Measurements from ENCODE around the gene TTC33.

The TTC33 gene

DNA sequence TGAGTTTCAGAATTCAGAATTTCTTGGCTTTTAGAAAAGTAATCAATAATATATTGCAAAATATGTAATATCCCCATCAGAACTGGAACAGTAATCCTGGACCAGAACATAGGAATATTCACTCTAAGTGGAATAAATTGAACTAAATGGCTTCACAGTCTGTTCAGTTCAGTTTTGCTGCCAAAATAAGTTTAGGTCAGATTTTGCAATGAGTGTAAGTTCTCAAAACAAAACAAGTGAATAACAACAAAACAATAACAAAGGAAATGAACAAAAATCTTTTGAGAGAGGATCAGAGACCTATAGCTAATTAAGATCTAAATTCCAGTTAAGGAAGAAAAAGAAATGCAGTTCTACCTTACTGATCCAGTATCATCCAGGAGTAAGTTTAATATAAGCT, 66.8 kb downstream of the TTC33 start:
- Histone ChIP-seq H3K9ac (ENCODE audit: low read length) (no peak overlapping the region), H3K4me1 (ENCODE audit: control insufficient read depth, insufficient read depth, low read length) (no peaks in the 10 kb centered on the region), H3K36me3 (ENCODE audit: control insufficient read depth, insufficient read depth, low read length) (no peaks in the 10 kb centered on the region), H3K27me3 (ENCODE audit: control insufficient read depth, insufficient read depth, low read length) (no peaks in the 10 kb centered on the region), H3K27ac (ENCODE audit: low read depth, low read length) (0 out of 2 replicates have a peak overlapping the region, but pooled peaks have one; percentile 31), H3K4me3 (ENCODE audit: low read depth, low read length) (no peak overlapping the region), H3K9me3 (ENCODE audit: control insufficient read depth, insufficient read depth, low read depth, low read length) (no peaks in the 10 kb centered on the region)

DNA sequence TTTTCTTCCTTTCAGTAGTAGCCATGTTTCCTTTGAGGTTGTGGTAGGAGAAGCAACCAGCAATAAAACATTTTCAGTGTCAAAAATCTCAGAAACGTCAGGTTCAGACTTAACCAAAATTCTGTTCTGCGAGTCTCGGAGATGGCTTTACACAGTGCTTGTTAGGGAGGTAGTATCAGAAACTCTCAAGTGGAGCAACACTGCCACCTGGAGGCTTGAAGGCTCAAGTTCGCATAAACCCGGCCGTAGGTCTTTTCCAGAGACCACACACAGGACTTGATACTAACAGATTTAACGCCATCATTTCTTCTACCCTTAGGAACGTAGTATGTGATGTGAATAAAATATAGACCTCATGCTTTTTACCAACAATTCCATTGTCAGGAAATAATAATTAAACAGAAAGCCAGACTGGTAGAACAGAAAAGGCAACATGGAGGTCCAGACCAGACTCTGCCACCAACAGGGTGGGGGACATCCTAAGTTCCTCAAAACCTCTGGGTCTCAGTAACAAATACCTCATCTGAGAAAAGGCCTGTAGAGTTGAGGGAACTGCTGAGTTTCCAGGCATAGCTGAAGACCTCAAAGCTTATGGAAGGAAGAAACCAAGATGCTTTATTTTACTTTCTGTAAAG, 67.5 kb downstream of the TTC33 start:
- no peaks in the 10 kb centered on the region for H3K4me1 ChIP-seq (ENCODE audit: control insufficient read depth, insufficient read depth, low read length)
- no peak overlapping the region for H3K27ac ChIP-seq (ENCODE audit: low read depth, low read length)
- no peak overlapping the region for H3K9ac ChIP-seq (ENCODE audit: low read length)

DNA sequence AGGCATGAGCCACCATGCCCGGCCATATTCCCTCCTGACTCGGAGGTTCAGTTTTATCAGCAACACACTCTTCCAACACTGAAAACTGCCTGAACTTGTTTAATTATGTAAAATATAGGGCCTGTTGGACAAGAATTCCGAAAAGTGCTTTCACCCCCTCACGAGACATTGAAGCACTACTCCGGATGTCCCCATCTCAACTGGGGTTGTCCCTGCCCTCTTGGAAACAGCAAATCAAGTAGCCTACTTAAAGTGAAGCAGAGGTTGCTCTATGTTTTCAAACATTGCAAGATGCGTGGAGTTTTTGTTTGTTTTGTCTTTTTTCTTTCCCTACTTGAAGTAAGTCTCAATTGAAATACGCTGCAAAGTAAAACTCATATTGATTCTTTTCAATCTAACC, 68.4 kb downstream of the TTC33 start:
- Histone ChIP-seq H3K27ac (ENCODE audit: low read depth, low read length) (no peak overlapping the region), H3K36me3 (ENCODE audit: control insufficient read depth, insufficient read depth, low read length) (no peaks in the 10 kb centered on the region), H3K27me3 (ENCODE audit: control insufficient read depth, insufficient read depth, low read length) (peaks cover 15% of the 10 kb centered on the region), H3K4me1 (ENCODE audit: control insufficient read depth, insufficient read depth, low read length) (no peaks in the 10 kb centered on the region), H3K9ac (ENCODE audit: low read length) (no peak overlapping the region), H3K9me3 (ENCODE audit: control insufficient read depth, insufficient read depth, low read depth, low read length) (no peaks in the 10 kb centered on the region), H3K4me3 (ENCODE audit: low read depth, low read length) (no peak overlapping the region)

More for the DNA sequence above, 67.5 kb downstream of the TTC33 start:
- Histone ChIP-seq H3K27me3 (ENCODE audit: control insufficient read depth, insufficient read depth, low read length) (peaks cover 6% of the 10 kb centered on the region), H3K36me3 (ENCODE audit: control insufficient read depth, insufficient read depth, low read length) (no peaks in the 10 kb centered on the region), H3K4me3 (ENCODE audit: low read depth, low read length) (no peak overlapping the region), H3K9me3 (ENCODE audit: control insufficient read depth, insufficient read depth, low read depth, low read length) (no peaks in the 10 kb centered on the region)

DNA sequence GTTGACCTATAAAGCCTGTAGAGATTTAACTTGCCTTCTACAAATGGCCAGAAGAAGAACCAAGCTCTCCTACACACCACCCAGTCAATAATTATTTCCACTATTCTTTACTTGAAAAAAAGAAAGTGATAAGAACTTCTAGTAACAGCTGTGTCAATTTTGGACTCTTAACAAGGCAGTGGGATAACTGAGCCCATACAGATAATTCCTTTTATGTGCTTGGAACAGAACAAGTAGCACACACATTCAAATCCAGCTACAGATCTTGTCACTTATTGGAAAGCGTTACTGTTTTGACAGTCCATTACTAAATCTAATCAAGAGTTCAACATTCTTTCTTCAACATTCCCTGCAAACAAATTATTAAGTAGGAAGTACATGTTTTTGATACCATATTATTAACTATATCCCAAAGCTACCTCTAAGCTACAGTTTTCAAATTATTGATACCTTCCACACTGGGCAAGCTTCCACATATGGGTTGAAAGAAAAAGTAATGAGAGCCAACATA, 69.7 kb downstream of the TTC33 start:
- Histone ChIP-seq H3K36me3 (ENCODE audit: control insufficient read depth, insufficient read depth, low read length) (no peaks in the 10 kb centered on the region), H3K4me3 (ENCODE audit: low read depth, low read length) (no peak overlapping the region), H3K27ac (ENCODE audit: low read depth, low read length) (no peak overlapping the region), H3K4me1 (ENCODE audit: control insufficient read depth, insufficient read depth, low read length) (peaks cover 4% of the 10 kb centered on the region), H3K27me3 (ENCODE audit: control insufficient read depth, insufficient read depth, low read length) (peaks cover 28% of the 10 kb centered on the region), H3K9ac (ENCODE audit: low read length) (no peak overlapping the region), H3K9me3 (ENCODE audit: control insufficient read depth, insufficient read depth, low read depth, low read length) (no peaks in the 10 kb centered on the region)

DNA sequence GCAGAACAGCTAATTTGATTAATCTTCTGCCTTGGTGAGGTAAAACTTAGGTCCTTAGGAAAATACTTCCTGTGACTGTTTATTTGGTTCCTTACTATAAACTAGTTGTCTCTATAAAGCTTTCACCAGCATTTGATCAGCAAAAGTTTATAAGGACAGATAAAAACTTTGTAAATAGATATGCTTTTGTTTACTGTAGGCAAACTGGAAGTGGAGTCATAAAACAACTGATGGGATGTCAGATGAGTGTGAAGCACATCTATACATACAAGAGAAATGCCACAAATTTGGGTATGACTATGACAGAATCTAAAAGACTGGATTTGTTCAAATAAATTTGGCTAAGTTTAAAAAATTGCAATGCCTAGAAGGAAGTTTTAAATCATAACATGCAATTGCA, 70.6 kb downstream of the TTC33 start:
- Histone ChIP-seq H3K4me1 (ENCODE audit: control insufficient read depth, insufficient read depth, low read length) (peaks cover 10% of the 10 kb centered on the region), H3K27me3 (ENCODE audit: control insufficient read depth, insufficient read depth, low read length) (peaks cover 36% of the 10 kb centered on the region), H3K9ac (ENCODE audit: low read length) (no peak overlapping the region), H3K27ac (ENCODE audit: low read depth, low read length) (no peak overlapping the region), H3K36me3 (ENCODE audit: control insufficient read depth, insufficient read depth, low read length) (no peaks in the 10 kb centered on the region), H3K4me3 (ENCODE audit: low read depth, low read length) (no peak overlapping the region), H3K9me3 (ENCODE audit: control insufficient read depth, insufficient read depth, low read depth, low read length) (no peaks in the 10 kb centered on the region)

DNA sequence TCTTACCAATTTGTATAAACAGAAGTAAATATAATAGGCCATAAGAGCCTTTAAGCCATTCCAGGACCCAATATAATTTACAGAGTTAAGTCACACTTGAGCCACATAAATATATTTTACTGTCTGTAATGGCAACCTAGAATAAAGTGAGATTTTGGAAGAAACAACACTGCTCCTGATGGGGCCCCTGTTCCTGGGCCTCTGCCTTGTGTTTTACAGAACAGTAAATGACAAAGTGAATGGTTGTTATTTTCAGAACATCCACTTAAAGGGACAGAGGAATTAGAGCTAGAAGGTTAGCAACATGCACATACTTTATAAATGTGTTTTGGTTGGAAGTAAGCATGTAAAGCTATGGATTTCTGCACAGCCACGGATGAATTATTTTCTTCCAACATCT, 72.5 kb downstream of the TTC33 start:
- no peak overlapping the region for H3K4me3 ChIP-seq (ENCODE audit: low read depth, low read length)
- peaks cover 10% of the 10 kb centered on the region for H3K4me1 ChIP-seq (ENCODE audit: control insufficient read depth, insufficient read depth, low read length)
- no peaks in the 10 kb centered on the region for H3K9me3 ChIP-seq (ENCODE audit: control insufficient read depth, insufficient read depth, low read depth, low read length)
- no peak overlapping the region for H3K9ac ChIP-seq (ENCODE audit: low read length)
- H3K36me3 ChIP-seq (ENCODE audit: control insufficient read depth, insufficient read depth, low read length): no peaks in the 10 kb centered on the region
- no peak overlapping the region for H3K27ac ChIP-seq (ENCODE audit: low read depth, low read length)
- peaks cover 48% of the 10 kb centered on the region for H3K27me3 ChIP-seq (ENCODE audit: control insufficient read depth, insufficient read depth, low read length)

DNA sequence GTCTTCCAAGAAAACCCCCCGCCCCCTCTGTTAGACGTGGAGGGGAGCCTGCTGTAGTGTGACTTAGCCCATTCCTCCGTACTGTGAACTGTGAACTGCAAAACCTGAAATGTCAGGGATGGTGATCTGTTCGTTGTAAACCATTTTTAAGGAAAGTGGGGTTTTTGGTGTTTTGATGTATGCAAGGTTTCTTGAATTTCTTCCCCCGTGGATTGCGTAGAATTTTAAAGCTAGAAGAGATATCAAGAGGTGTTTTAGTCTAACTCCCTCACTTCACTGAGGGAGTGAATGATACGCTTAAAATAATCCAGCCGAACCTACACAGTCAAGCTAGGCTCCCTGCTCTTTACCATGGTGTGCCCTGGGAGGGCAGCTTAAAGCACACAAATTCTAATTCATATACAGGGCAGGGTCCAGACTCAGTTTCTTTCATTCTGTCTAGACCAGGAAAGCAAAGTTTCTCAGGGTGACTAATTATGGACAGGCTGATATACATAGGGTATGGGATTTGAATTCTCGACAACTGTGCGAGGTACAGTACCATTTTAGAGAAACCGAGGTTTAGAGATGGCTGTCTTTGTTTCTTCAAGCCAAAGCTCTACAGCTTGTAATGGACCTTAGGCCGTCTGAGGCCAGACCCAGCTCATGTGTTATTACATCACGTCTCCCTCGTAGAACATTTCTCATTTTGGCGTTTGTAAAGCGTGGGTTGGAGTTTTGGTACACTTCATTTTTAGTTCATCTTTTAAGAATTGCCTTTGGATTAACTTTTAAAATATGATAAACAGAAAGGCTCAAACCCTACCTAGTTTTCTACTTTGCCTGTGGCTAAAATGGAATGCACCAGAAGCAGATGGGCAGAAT, 73.4 kb downstream of the TTC33 start:
- Histone ChIP-seq H3K27ac (ENCODE audit: low read depth, low read length) (no peak overlapping the region), H3K36me3 (ENCODE audit: control insufficient read depth, insufficient read depth, low read length) (no peaks in the 10 kb centered on the region), H3K27me3 (ENCODE audit: control insufficient read depth, insufficient read depth, low read length) (peaks cover 52% of the 10 kb centered on the region), H3K4me1 (ENCODE audit: control insufficient read depth, insufficient read depth, low read length) (peaks cover 10% of the 10 kb centered on the region), H3K4me3 (ENCODE audit: low read depth, low read length) (peak overlapping the region; percentile 79), H3K9me3 (ENCODE audit: control insufficient read depth, insufficient read depth, low read depth, low read length) (no peaks in the 10 kb centered on the region), H3K9ac (ENCODE audit: low read length) (no peak overlapping the region)

DNA sequence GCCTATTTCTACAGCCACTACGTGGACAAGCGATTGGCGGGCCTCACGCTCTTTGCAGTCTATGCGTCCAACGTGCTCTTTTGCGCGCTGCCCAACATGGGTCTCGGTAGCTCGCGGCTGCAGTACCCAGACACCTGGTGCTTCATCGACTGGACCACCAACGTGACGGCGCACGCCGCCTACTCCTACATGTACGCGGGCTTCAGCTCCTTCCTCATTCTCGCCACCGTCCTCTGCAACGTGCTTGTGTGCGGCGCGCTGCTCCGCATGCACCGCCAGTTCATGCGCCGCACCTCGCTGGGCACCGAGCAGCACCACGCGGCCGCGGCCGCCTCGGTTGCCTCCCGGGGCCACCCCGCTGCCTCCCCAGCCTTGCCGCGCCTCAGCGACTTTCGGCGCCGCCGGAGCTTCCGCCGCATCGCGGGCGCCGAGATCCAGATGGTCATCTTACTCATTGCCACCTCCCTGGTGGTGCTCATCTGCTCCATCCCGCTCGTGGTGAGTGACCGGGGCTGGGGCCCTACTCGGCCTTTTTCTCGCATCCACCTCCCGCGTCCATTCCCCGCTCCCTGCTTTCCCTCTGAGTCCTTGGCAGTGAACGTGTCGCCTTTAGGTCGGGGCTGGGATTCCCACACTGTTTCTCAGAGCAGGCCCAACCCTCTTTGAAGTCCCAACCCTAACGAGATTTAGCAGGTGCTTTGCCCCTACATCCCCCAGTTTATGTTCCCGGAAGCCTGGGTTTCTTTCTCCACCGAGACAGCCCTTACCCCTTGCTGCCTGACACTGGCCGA, 74.2 kb downstream of the TTC33 start:
- Histone ChIP-seq H3K9me3 (ENCODE audit: control insufficient read depth, insufficient read depth, low read depth, low read length) (no peaks in the 10 kb centered on the region), H3K4me3 (ENCODE audit: low read depth, low read length) (peak overlapping the region; percentile 79), H3K27ac (ENCODE audit: low read depth, low read length) (no peak overlapping the region), H3K4me1 (ENCODE audit: control insufficient read depth, insufficient read depth, low read length) (peaks cover 18% of the 10 kb centered on the region), H3K27me3 (ENCODE audit: control insufficient read depth, insufficient read depth, low read length) (peaks cover 52% of the 10 kb centered on the region), H3K9ac (ENCODE audit: low read length) (peak overlapping the region; percentile 5), H3K36me3 (ENCODE audit: control insufficient read depth, insufficient read depth, low read length) (no peaks in the 10 kb centered on the region)

DNA sequence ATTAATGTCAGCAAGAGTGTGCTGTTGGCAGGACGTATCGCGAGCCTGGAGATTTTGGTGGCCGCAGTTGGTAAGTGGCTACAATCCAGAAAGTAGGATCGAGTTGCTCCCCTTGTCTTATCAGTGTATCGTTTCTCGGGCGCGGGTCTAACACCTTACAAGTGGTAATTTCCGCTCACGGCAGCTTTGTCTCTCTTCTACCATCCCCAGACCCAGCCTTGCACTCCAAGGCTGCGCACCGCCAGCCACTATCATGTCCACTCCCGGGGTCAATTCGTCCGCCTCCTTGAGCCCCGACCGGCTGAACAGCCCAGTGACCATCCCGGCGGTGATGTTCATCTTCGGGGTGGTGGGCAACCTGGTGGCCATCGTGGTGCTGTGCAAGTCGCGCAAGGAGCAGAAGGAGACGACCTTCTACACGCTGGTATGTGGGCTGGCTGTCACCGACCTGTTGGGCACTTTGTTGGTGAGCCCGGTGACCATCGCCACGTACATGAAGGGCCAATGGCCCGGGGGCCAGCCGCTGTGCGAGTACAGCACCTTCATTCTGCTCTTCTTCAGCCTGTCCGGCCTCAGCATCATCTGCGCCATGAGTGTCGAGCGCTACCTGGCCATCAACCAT, 74.9 kb downstream of the TTC33 start:
- no peak overlapping the region for H3K27ac ChIP-seq (ENCODE audit: low read depth, low read length)

DNA sequence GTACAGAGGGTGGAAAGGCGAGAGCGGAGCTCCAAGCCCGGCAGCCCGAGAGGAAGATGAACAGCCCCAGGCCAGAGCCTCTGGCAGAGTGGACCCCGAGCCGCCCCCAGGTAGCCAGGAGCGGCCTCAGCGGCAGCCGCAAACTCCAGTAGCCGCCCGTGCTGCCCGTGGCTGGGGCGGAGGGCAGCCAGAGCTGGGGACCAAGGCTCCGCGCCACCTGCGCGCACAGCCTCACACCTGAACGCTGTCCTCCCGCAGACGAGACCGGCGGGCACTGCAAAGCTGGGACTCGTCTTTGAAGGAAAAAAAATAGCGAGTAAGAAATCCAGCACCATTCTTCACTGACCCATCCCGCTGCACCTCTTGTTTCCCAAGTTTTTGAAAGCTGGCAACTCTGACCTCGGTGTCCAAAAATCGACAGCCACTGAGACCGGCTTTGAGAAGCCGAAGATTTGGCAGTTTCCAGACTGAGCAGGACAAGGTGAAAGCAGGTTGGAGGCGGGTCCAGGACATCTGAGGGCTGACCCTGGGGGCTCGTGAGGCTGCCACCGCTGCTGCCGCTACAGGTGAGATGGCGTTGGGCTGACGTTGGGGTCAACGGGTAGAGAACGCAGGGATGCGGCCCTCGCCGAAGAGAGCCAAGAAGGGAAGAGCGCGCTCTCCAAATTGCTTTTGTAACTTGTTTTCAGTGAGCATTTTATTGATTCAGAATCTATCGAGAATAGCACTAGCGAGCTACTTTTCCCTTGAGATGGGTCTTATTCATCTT, 75.7 kb downstream of the TTC33 start, which contains the start of gene PTGER4:
Gene PTGER4, plus strand, starts transcription at position 3 of the 769 bp plus-strand sequence. CDS start 1,079 bp downstream, outside the sequence.
- H3K27ac ChIP-seq (ENCODE audit: low read depth, low read length): no peak within 1 kb of the TSS
- peaks cover 18% of the 10 kb centered on the region for H3K4me1 ChIP-seq (ENCODE audit: control insufficient read depth, insufficient read depth, low read length)
- H3K9ac ChIP-seq (ENCODE audit: low read length): peak within 1 kb of the TSS; percentile 63
- no peaks in the 10 kb centered on the region for H3K36me3 ChIP-seq (ENCODE audit: control insufficient read depth, insufficient read depth, low read length)
- peaks cover 52% of the 10 kb centered on the region for H3K27me3 ChIP-seq (ENCODE audit: control insufficient read depth, insufficient read depth, low read length)
- H3K9me3 ChIP-seq (ENCODE audit: control insufficient read depth, insufficient read depth, low read depth, low read length): no peaks in the 10 kb centered on the region
- peak within 1 kb of the TSS; percentile 79 for H3K4me3 ChIP-seq (ENCODE audit: low read depth, low read length)

More for the DNA sequence above, 74.9 kb downstream of the TTC33 start:
- Histone ChIP-seq H3K9ac (ENCODE audit: low read length) (peak overlapping the region; percentile 5), H3K36me3 (ENCODE audit: control insufficient read depth, insufficient read depth, low read length) (no peaks in the 10 kb centered on the region), H3K4me3 (ENCODE audit: low read depth, low read length) (peak overlapping the region; percentile 79), H3K27me3 (ENCODE audit: control insufficient read depth, insufficient read depth, low read length) (peaks cover 52% of the 10 kb centered on the region), H3K4me1 (ENCODE audit: control insufficient read depth, insufficient read depth, low read length) (peaks cover 18% of the 10 kb centered on the region), H3K9me3 (ENCODE audit: control insufficient read depth, insufficient read depth, low read depth, low read length) (no peaks in the 10 kb centered on the region)
